Ecto neural progenitor cell (in vitro differentiated cells): Measurements from ENCODE around the gene UTS2.

Experiments
- DNase-seq: peaks from one replicate; pipeline ENCODE4 v3.0.0-alpha.2; 2018; ENCODE audit warnings: low spot score

UTS2 gene

GRCh38 chr1:7810395-7810794 lies 42.5 kb downstream of the UTS2 start:
- no peak for DNase-seq

GRCh38 chr1:7809742-7810141 lies 43.1 kb downstream of the UTS2 start:
- DNase-seq = no peak

GRCh38 chr1:7808253-7808844 lies 44.5 kb downstream of the UTS2 start:
- DNase-seq = no peak

GRCh38 chr1:7805460-7805859 lies 47.4 kb downstream of the UTS2 start:
- DNase-seq = no peak
